HepG2 (cell line): ENCODE results near the gene PNPLA3. TPM values are rescaled to one million over a fixed set of nuclear protein-coding genes. Genes with fewer than 3 reads are reported as not detected.

Source experiments
- BORCS8-MEF2B ChIP-seq: sonication (generic); formaldehyde crosslinking; IDR thresholded peaks from 2 replicates; pipeline ENCODE4 v1.8.0; 2022; ENCODE audit warnings: mild to moderate bottlenecking, missing genetic modification reagents
- HOXA3 ChIP-seq: sonication (generic); formaldehyde crosslinking; IDR thresholded peaks from 2 replicates; pipeline ENCODE4 v1.5.0; 2020; ENCODE audit warnings: missing genetic modification reagents
- NR2F6 ChIP-seq, 2 experiments: IDR thresholded peaks; 2 replicates each; pipeline ENCODE4 v1.6.1; 2016; ENCODE audit warnings: antibody characterized with exemption in 1 of 2, mild to moderate bottlenecking in 1 of 2
- TBL1XR1 ChIP-seq: fragments of 150-350 bp; IDR thresholded peaks from 2 replicates; pipeline ENCODE4 v1.6.1; 2014; ENCODE audit warnings: borderline replicate concordance, low read length; ENCODE audit not compliant: partially characterized antibody
- ZFX ChIP-seq: sonication (generic); formaldehyde crosslinking; IDR thresholded peaks from 2 replicates; pipeline ENCODE4 v1.4.0; 2020; ENCODE audit warnings: mild to moderate bottlenecking, low read depth, missing genetic modification reagents, moderate library complexity
- polyA plus RNA-seq, 8 experiments: library from polyadenylated mRNA; depleted of rRNA in 3 of 8; stranded (reverse) in 7 of 8; unstranded in 1 of 8; fragments of >200 nt; fragmentation: Illumina TruSeq in 4 of 8; extraction: Trizol in 4 of 8; gene quantifications; 2 replicates each; pipeline versions ENCODE4 v1.2.1 to v1.2.3, GENCODE V29; 2011 to 2016; ENCODE audit warnings: low read depth in 4 of 8, missing spikeins in 1 of 8, mixed read lengths in 1 of 8; ENCODE audit not compliant: insufficient read depth in 1 of 8
- total RNA-seq, 5 experiments: library from RNA; depleted of rRNA; stranded (reverse); fragments of >200 nt; fragmentation: Illumina TruSeq; extraction: Trizol; gene quantifications; 2 replicates each; pipeline ENCODE4 v1.2.3, GENCODE V29; 2016; ENCODE audit warnings: low read depth in 1 of 5
- TF ChIP-seq, protein P1 (sequence below): sonication (generic); formaldehyde crosslinking; IDR thresholded peaks from 2 replicates; pipeline ENCODE4 v1.5.1; 2020; ENCODE audit warnings: mild to moderate bottlenecking, missing genetic modification reagents, borderline replicate concordance
- TF ChIP-seq, protein P2 (sequence below): sonication (generic); formaldehyde crosslinking; IDR thresholded peaks from 2 replicates; pipeline ENCODE4 v1.5.0; 2020; ENCODE audit warnings: mild to moderate bottlenecking, missing genetic modification reagents, borderline replicate concordance

PNPLA3 gene
- total and polyA plus RNA-seq, 2 of the 13 experiments (the other 11 are each of a cell fraction or from before 2014, with no cell fraction given): 16.9 to 19.8 TPM

DNA sequence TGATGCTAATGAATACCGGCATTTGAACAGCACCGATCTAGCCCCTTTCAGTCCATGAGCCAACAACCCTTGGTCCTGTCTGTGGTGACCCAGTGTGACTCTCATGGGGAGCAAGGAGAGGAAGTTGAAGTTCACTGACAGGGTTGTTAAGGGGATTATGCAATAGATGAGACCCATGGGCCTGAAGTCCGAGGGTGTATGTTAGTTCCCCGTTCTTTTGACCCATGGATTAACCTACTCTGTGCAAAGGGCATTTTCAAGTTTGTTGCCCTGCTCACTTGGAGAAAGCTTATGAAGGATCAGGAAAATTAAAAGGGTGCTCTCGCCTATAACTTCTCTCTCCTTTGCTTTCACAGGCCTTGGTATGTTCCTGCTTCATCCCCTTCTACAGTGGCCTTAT is 4.9 kb downstream of the PNPLA3 start (continued):
- TF ChIP-seq, protein P1, sequence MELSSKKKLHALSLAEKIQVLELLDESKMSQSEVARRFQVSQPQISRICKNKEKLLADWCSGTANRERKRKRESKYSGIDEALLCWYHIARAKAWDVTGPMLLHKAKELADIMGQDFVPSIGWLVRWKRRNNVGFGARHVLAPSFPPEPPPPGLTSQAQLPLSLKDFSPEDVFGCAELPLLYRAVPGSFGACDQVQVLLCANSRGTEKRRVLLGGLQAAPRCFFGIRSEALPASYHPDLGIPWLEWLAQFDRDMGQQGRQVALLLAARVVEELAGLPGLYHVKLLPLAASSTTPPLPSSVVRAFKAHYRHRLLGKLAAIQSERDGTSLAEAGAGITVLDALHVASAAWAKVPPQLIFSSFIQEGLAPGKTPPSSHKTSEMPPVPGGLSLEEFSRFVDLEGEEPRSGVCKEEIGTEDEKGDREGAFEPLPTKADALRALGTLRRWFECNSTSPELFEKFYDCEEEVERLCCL (CRISPR knock-in tag): no peak
- TF ChIP-seq, protein P2, sequence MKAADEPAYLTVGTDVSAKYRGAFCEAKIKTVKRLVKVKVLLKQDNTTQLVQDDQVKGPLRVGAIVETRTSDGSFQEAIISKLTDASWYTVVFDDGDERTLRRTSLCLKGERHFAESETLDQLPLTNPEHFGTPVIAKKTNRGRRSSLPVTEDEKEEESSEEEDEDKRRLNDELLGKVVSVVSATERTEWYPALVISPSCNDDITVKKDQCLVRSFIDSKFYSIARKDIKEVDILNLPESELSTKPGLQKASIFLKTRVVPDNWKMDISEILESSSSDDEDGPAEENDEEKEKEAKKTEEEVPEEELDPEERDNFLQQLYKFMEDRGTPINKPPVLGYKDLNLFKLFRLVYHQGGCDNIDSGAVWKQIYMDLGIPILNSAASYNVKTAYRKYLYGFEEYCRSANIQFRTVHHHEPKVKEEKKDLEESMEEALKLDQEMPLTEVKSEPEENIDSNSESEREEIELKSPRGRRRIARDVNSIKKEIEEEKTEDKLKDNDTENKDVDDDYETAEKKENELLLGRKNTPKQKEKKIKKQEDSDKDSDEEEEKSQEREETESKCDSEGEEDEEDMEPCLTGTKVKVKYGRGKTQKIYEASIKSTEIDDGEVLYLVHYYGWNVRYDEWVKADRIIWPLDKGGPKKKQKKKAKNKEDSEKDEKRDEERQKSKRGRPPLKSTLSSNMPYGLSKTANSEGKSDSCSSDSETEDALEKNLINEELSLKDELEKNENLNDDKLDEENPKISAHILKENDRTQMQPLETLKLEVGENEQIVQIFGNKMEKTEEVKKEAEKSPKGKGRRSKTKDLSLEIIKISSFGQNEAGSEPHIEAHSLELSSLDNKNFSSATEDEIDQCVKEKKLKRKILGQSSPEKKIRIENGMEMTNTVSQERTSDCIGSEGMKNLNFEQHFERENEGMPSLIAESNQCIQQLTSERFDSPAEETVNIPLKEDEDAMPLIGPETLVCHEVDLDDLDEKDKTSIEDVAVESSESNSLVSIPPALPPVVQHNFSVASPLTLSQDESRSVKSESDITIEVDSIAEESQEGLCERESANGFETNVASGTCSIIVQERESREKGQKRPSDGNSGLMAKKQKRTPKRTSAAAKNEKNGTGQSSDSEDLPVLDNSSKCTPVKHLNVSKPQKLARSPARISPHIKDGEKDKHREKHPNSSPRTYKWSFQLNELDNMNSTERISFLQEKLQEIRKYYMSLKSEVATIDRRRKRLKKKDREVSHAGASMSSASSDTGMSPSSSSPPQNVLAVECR (CRISPR knock-in tag): peak; percentile 61; the same call in 1 of the 2 replicates
- TF ChIP-seq ZFX (CRISPR knock-in tag): 0 out of 2 replicates have a peak, but pooled peaks have one; percentile 18
- peak; percentile 51; the same call in 1 of the 2 replicates for TF ChIP-seq HOXA3 (CRISPR knock-in tag)
- peak; percentile 84 for TF ChIP-seq NR2F6 (IDR thresholded peaks at IDR 0.05)
- TF ChIP-seq NR2F6 (CRISPR knock-in tag; IDR thresholded peaks at IDR 0.05): peak; percentile 83
- TF ChIP-seq TBL1XR1: peak; percentile 87
- 0 out of 2 replicates have a peak, but pooled peaks have one; percentile 17 for TF ChIP-seq BORCS8-MEF2B (CRISPR knock-in tag)
- TF ChIP-seq, all 625 proteins: peak for 69
